Inflammatory macrophage treated with lipopolysaccharide for 1 hour (primary cell): ENCODE measurements around the gene LRBA.
"Not testable (repeated sequence)": the region's sequence is repeated elsewhere in the genome, so short reads cannot be mapped to it uniquely, and the experiment has no call there.

Source experiments
- DNase-seq, 2 donors: peaks; one replicate each; pipeline ENCODE4 v3.0.0-alpha.2; 2020 to 2022

LRBA gene

DNA sequence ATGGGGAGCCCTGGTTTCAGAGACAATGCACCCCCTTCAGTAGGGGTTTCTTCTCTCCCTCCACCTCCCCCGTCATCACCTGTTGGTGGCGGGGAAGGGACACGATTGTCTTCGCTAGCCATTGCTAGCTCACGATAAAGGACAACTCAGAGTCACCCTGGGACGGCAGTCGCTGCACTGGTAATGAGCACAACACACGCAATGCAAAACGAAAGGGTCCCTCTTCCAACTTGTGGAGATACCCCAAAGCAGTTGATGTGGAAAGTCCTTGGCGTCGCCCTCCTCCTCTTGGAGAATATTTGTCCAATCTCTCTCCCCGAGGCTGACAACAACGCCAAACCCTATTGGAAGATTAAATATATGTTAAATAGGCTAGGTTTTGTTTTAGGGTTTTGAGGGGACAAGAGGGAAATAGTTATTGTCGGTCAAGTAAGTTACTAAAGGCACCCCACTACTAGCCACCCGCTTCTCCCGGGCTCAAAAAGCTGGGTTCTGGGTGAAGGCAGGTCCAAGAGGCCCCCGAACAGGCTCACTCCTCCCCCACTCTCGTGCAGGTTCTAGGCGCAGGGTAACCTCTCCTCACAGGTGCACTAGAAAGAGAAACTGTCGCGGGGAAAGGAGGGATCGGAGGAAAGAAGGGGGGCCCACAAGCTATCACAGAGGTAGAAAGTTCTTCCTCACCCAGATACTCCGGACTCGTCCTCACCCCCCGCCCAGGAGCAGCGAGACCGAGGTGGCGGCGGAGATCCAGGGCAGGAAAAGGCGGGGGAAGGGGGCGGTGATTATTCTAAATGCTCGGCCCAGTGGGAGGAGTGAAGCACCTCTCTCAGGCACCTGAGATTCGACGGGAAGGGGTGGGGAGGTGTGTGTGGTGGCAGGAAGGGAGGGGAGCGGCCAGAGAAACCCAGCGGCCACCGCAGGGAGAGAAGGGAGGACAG is at the start of gene LRBA:
Gene LRBA (minus strand): TSS at position 764 of the 938 bp plus-strand sequence. CDS start 642 bp downstream, at position 122.
- DNase-seq: peak; percentile 29 to 42

- not testable (repeated sequence) for DNase-seq
Observed at GRCh38 chr4:151063143-151063542, 48.1 kb upstream of the LRBA start.

DNA sequence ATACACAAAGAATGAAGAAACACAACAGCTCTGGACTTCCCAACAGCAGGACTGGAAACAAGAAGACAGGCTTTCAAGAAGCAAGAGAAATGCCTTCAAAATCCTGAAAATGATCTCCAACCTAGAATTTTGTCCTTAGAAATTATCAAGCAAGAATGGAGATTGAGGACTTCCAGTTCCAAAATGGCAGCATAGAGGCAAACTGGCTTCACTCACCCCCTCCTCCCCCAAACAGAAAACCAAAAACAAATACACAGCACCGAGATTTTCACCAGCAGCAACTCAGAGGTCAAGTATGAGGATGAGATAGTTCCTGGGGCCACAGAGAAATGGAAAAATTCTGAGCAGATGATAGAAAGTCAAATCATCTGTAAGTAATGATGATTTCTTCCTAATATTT is 40.5 kb upstream of the LRBA start:
- DNase-seq: no peak

DNA sequence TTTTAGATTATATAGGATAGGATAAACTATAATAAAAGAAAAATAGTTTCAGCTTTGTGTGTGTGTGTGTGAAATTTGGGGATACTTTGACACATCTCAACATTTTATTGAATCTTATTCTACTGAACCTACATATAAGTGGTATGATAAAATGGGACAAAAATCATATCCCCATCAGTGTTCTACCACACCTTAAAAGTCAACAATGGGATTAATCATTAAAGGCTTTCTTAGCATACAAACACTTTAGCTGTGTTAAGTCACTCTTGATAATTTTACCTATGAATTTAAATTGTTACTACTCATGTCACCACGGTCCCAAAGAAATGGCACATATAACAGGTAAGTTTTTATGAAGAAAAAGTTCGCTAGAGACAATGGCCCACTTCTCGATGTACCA is 37.7 kb upstream of the LRBA start:
- DNase-seq: no peak

GRCh38 chr4:151049430-151049884 is 34.4 kb upstream of the LRBA start:
- no peak for DNase-seq

- DNase-seq: no peak
Observed at GRCh38 chr4:151048913-151049312, 33.8 kb upstream of the LRBA start.

GRCh38 chr4:151046609-151047008 is 31.5 kb upstream of the LRBA start:
- no peak for DNase-seq

DNA sequence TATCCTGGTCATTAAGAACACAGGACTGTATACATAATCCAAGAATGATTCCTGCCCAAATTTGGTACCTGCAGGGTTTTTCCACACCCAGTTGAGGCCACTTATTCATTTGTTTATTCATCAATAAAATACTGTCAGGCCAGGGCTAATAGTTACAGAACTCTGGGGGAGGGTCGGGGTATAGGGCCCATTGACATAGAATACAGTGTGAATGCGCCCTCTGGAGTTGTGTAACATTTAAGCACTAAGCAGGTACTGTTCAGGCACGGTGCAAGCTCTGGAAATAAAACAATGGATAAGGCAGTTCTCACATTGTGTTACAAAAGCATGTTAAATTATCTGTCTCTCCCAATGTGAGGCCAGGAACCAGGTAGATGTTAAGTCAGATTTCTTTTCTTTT is 30.8 kb upstream of the LRBA start:
- DNase-seq: no peak

- DNase-seq: no peak
Observed at GRCh38 chr4:151043803-151044515, 28.9 kb upstream of the LRBA start.

GRCh38 chr4:151039733-151040132 is 24.6 kb upstream of the LRBA start:
- no peak for DNase-seq

DNA sequence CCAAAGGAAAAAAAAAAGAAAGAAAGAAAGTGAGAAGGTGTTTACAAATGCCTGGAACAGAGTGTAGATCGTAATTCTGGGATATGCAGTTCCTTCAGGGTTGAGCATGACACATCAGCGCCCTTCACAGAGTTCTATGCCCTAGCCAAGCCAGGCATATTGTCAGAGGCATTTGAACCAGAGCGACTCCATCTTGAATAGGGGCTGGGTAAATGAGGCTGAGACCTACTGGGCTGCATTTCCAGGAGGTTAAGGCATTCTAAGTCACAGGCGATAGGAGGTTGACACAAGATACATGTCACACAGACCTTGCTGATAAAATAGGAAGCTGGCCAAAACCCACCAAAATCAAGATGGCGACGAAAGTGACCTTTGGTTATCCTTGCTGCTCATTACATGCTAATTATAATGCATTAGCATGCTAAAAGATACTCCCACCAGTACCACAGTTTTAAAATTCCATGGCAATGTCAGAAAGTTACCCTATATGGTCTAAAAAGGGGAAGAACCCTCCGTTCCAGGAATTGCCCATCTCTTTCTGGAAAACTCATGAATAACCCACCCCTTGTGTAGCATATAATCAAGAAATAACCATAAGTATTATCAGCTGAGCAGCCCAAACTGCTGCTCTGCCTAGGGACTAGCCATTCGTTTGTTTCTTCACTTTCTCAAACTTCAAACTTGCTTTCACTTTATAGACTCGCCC is 23.5 kb upstream of the LRBA start:
- no peak for DNase-seq

DNA sequence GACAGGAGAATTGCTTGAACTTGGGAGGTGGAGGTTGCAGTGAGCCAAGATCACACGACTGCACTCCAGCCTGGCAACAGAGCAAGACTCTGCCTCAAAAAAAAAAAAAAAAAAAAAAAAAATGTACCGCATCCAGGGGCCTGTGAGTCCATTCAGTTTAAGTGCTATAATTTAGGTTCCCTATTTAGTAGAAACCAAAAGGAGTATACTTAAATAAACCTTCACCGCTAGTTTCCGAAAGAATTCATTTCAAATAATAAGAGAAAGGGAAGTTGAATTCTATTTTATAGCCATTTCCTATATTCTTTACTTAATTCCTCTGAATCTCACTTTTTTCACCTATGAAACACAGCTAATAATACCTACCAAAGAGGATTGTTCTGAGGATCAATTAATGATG is 20.8 kb upstream of the LRBA start:
- DNase-seq: no peak

DNA sequence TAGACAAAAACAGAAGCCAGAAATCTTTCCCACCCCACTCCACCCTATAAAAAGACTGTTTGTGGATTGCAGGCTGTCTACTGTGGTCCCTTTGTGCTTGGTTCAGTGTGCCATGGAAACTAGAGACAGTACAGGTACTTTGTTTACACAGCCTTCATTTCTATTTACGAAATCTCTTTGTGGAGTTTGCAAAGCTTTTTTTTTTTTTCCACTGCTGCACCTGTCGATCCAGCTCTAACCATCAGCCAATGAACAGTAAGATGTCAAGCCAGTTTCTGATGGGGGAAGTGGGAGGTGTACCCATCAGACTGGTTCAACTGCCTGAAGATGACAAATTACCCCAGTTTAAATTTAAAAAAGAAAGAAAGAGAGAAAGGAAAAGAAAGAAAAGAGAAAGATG is 20.2 kb upstream of the LRBA start:
- DNase-seq: no peak

DNA sequence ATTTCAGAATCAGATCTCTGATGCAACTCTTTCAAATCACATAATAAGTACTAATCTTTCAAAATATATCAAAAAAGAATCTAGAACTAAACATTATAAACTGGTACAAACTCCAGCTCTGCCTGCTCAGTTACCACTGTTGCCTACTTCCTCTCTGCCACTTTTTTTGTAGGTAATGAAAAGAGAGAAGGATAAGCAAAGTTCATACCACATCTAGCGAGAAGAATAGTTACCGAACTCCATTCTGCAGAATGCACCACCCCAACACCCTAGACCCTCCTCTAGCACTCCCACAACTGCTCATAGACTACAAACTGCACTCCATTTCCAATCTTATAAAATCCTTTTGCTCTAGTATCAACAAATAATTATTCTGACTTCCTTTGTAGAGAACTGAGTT is 19.7 kb upstream of the LRBA start:
- DNase-seq: no peak

DNA sequence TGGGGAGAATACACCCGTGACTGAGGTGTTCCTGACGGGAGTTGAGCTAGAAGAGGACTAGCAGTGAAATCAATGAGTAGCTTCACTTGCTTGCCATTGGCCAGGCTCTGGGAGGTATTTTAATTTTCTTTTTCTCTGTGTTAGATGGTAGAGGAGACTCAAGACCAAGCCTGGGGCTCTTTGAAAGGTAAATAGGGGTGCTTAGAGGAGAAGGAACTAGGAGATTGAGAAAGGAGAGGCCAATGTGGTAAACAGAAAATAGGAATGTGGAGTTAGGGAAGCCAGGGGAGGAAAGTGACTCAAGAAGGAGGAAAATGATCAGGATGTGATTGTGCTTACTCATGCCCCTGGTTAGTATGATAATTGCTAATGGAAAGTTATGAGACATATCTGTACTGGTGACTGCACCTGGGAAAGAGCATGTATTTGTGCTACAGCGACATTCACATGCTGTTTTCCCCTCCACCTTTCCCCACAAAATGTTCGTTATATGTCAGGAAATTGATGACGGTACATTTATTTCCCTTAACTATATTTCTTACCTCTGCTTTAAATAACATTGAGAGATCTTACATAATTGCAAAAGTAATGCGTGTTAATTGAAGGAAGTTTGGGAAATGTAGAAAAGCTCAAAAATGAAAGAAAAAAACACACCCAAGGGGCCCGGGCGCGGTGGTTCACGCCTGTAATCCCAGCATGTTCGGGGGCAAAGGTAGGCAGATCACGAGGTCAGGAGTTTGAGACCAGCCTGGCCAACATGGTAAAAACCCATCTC is 16.9 kb upstream of the LRBA start:
- no peak for DNase-seq

DNA sequence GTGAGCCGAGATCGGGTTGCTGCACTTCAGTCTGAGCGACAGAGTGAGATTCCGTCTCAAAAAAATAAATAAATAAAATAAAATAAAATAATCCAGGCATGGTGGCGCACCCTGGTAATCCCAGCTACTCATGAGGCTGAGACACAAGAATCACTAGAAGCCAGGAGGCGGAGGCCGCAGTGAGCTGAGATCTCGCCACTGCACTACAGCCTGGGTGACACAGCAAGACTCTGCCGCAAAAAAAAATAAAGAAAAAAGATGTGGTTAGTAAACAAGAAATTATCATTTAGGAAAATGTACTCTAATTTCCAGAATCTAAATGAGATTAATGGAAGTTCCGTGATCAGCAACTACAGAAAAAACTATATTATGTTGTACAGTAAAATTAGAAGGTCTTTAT is 14.5 kb upstream of the LRBA start:
- DNase-seq: no peak

GRCh38 chr4:151029006-151029405 is 13.9 kb upstream of the LRBA start:
- not testable (repeated sequence) for DNase-seq

- DNase-seq: no peak
Observed at GRCh38 chr4:151025759-151026158, 10.7 kb upstream of the LRBA start.

- no peak for DNase-seq
Observed at GRCh38 chr4:151022586-151022985, 7.5 kb upstream of the LRBA start.

DNA sequence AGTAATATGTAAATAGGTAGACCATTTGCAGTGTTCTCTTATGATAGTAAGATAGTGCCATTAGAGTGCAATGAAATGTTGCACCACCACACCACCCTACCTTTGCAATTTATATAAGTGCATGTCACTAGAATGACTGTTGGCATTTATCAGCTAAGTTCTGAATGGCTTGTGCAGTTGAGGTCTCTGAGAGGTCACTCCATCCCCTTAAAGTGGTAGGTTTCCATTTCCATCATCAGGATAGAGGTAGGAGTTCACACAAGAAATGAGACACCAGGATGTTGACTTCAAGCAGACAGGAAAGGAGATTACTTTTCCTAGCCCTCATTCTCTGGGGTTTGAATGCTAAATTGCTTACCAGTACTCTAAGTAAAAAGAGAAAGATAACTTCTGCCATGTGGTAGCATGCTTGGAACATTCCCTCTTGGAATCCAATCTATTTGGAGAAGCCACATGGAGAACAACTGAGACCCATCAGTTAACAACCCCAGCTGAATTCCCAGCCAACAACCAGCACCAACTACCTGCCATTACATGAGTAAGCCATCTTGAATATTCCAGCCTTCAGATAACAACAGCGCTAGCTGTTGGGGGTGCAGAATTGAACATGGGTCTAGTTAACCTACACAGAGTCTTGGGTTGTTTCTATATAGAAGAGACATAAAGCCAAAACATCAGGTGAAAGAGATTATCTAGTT is 6.7 kb upstream of the LRBA start:
- DNase-seq: no peak

DNA sequence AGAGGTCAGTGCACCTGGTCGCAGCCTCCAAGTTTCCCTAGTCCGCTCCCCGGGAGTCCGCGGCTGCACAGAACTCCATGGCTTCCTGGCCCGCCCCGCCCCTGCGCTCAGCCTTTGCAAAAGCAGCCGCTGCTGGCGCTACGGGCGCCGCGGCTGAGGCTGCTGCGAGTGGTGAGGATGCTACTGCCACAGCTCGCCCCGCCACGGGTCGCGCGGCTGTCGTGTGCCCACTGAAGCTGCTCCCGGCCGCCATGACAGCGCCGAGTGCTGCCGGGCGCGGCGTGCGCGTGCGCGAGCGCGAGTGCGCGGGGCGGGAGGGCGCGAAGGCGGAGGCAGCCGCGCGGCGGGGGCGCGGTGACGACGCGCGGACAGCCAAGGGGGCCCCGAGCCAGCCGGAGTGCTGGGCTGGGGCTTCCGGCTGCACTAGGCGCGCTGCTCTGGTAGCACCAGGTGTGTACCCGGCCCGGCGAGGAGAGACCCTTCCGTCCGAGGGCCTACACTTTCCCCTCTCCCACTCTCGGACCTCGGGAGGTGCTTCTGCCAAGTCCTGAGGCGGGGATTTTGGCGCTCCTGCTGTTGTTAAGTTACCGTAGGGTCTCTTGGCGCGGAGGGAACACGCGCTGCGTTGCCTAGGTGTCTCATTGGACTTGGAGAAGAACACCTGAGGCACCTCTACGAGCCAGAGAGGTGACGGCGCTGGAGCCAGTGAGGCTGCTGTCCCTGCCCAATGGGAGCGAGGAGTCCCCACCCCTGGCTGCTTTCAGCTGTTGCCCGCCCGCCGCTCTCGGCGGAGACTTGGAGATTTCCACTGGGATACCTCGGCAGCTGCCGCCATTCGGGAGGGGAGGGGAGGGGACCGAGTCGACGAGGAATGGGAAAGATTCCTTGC is 619 bp upstream of the LRBA start:
- peak; percentile 58 to 68 for DNase-seq
